Kidney (tissue), 14 donors: ENCODE measurements around the gene TCEA3. TPM values are rescaled to one million over a fixed set of nuclear protein-coding genes. Genes with fewer than 3 reads are reported as not detected.

Experiments
- DNase-seq, 5 donors: peaks; one replicate each; pipeline ENCODE4 v3.0.0-alpha.2; 2013 to 2020
- FAIRE-seq: peaks from 2 replicates; lab custom pipeline; 2012; peaks lifted over from hg19 to GRCh38; lab: Jason Lieb, UNC
- H3K27ac ChIP-seq, 2 donors: one replicate each; pipeline ENCODE4 v1.7.0; 2013; ENCODE audit warnings: low read depth in 2 of 2, low read length in 2 of 2, inconsistent platforms in 1 of 2
- H3K27me3 ChIP-seq: one replicate; pipeline ENCODE4 v1.7.1; 2013; ENCODE audit warnings: low read length, inconsistent platforms; ENCODE audit not compliant: control insufficient read depth, insufficient read depth
- H3K36me3 ChIP-seq, 3 donors: one replicate each; pipeline versions ENCODE4 v1.7.0 to v1.7.1; 2013; ENCODE audit warnings: low read length in 3 of 3, control low read depth in 1 of 3, inconsistent platforms in 1 of 3; ENCODE audit not compliant: insufficient read depth in 3 of 3, control insufficient read depth in 2 of 3
- H3K4me1 ChIP-seq, 3 donors: one replicate each; pipeline versions ENCODE4 v1.7.0 to v1.7.1; 2013; ENCODE audit warnings: low read length in 3 of 3, inconsistent platforms in 1 of 3, low read depth in 1 of 3; ENCODE audit not compliant: control insufficient read depth in 2 of 3, insufficient read depth in 2 of 3
- H3K4me3 ChIP-seq, 3 donors: one replicate each; pipeline versions ENCODE4 v1.7.0 to v1.8.1; 2013; ENCODE audit warnings: low read length in 3 of 3, control low read depth in 1 of 3, inconsistent platforms in 1 of 3
- H3K9ac ChIP-seq, 3 donors: one replicate each; pipeline versions ENCODE4 v1.7.0 to v1.7.1; 2013; ENCODE audit warnings: low read length in 3 of 3, control low read depth in 1 of 3, inconsistent platforms in 1 of 3
- H3K9me3 ChIP-seq, 3 donors: one replicate each; pipeline versions ENCODE4 v1.7.0 to v1.7.1; 2013; ENCODE audit warnings: low read length in 3 of 3, control low read depth in 1 of 3, inconsistent platforms in 1 of 3; ENCODE audit not compliant: control insufficient read depth in 2 of 3, insufficient read depth in 1 of 3
- CTCF ChIP-seq: IDR thresholded peaks from 3 replicates; pipeline ENCODE4 v1.5.1; 2012; ENCODE audit warnings: mild to moderate bottlenecking, moderate library complexity, borderline replicate concordance; ENCODE audit not compliant: insufficient read depth; ENCODE audit errors: extremely low read depth
- intact Hi-C: fragments of 100-400 bp; cut with DNase I; formaldehyde crosslinking; loops from one replicate; pipeline ENCODE4 v1.11.1; 2022
- polyA plus RNA-seq: library from polyadenylated mRNA; stranded (reverse); fragments of 350-450 nt; fragmentation: Illumina TruSeq; extraction: RNeasy Lipid Tissue Mini Kit (QIAGEN cat#74804); gene quantifications from one replicate; pipeline ENCODE4 v1.2.3, GENCODE V29; 2014; ENCODE audit warnings: low read depth, low replicate concordance; ENCODE audit not compliant: insufficient read depth
- total RNA-seq: library from RNA; stranded (reverse); fragmentation: NEBNext Ultra II Directional; extraction: Animal tissue kit (Norgen Biotek cat#: 25700); gene quantifications from one replicate; pipeline ENCODE4 v1.2.1, GENCODE V29; 2021
- donor health status: control.
- donor health status: control.
- donor health status: control.
- donor health status: control.
- donor health status: control.
- donor health status: DM: yes; HTN: yes; CAD: no.
- donor health status: Normal renal cell carcinoma (clear cell type).

Gene TCEA3
- total and polyA plus RNA-seq, 2 donors from 2014 or later = 46.3 to 93.2 TPM

GRCh38 chr1:23387494-23387893 lies 37.1 kb downstream of the TCEA3 start:
- no peak for TF ChIP-seq CTCF
- FAIRE-seq (no peak), DNase-seq (no peak)
- intact Hi-C loops = no loop called here
- peaks cover 0 to 2% (median 0%) of the 10 kb centered on the region in 3 donors for H3K4me1 ChIP-seq
- H3K27me3 ChIP-seq = no peaks in the 10 kb centered on the region
- H3K9me3 ChIP-seq = peaks cover 0 to 4% (median 0%) of the 10 kb centered on the region in 3 donors
- no peak overlapping the region for H3K4me3 ChIP-seq
- peaks cover 4 to 10% (median 8%) of the 10 kb centered on the region in 3 donors for H3K36me3 ChIP-seq
- H3K27ac ChIP-seq = no peak overlapping the region
- H3K9ac ChIP-seq = no peak overlapping the region

GRCh38 chr1:23385119-23385621 lies 39.4 kb downstream of the TCEA3 start:
- DNase-seq = peak in 2 of 5 donors; percentile 38 to 43
- no peak for TF ChIP-seq CTCF
- Histone ChIP-seq H3K4me1 (peaks cover 0 to 2% (median 0%) of the 10 kb centered on the region in 3 donors), H3K9me3 (no peaks in the 10 kb centered on the region), H3K27ac (no peak overlapping the region), H3K27me3 (no peaks in the 10 kb centered on the region), H3K9ac (no peak overlapping the region), H3K36me3 (peaks cover 0 to 11% (median 10%) of the 10 kb centered on the region in 3 donors), H3K4me3 (no peak overlapping the region)
- intact Hi-C loops = no loop called here
- no peak for FAIRE-seq

GRCh38 chr1:23384312-23385058 lies 40.1 kb downstream of the TCEA3 start:
- FAIRE-seq (no peak), DNase-seq (no peak)
- H3K27me3 ChIP-seq = no peaks in the 10 kb centered on the region
- TF ChIP-seq CTCF = no peak
- no peak overlapping the region for H3K27ac ChIP-seq
- H3K9ac ChIP-seq = no peak overlapping the region
- H3K9me3 ChIP-seq = no peaks in the 10 kb centered on the region
- H3K4me1 ChIP-seq = peaks cover 0 to 2% (median 0%) of the 10 kb centered on the region in 3 donors
- intact Hi-C loops = no loop called here
- peaks cover 0 to 11% (median 10%) of the 10 kb centered on the region in 3 donors for H3K36me3 ChIP-seq
- H3K4me3 ChIP-seq = no peak overlapping the region
